NOMO-1 treated with DMSO at 0.1 percent for 48 hours (cell line): ENCODE results near the gene MYT1.

Source experiments
- DNase-seq: peaks from one replicate; lab custom pipeline; 2025; ENCODE audit not compliant: unreplicated experiment; lab: John Stamatoyannopoulos, UW

The MYT1 gene

GRCh38 chr20:64212755-64213154 is 48.5 kb downstream of the MYT1 start:
- DNase-seq, result no peak

GRCh38 chr20:64214113-64214512 is 49.9 kb downstream of the MYT1 start:
- DNase-seq, result no peak

GRCh38 chr20:64214952-64215351 is 50.7 kb downstream of the MYT1 start:
- DNase-seq, result no peak

- no peak for DNase-seq
Measured at GRCh38 chr20:64216036-64216435, 51.8 kb downstream of the MYT1 start.

DNA sequence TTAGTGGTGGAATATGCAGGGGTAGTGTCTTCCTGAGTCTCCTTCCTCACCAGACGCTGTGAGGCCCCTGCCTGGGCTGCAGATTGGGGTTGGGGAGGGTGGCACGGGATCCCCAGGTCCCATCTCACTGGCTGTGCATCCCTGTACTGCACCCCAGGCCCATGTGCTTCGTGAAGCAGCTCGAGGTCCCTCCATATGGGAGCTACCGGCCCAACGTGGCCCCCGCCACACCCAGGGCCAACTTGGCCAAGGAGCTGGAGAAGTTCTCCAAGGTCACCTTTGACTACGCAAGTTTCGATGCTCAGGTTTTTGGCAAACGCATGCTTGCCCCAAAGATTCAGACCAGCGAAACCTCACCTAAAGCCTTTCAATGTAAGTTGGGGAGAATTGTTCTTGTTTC is 52.7 kb downstream of the MYT1 start:
- no peak for DNase-seq

- DNase-seq, result no peak
Measured at GRCh38 chr20:64217539-64218221, 53.4 kb downstream of the MYT1 start.

- DNase-seq, result no peak
Measured at GRCh38 chr20:64219202-64219601, 55.0 kb downstream of the MYT1 start.

- no peak for DNase-seq
Measured at GRCh38 chr20:64219730-64220129, 55.5 kb downstream of the MYT1 start.

DNA sequence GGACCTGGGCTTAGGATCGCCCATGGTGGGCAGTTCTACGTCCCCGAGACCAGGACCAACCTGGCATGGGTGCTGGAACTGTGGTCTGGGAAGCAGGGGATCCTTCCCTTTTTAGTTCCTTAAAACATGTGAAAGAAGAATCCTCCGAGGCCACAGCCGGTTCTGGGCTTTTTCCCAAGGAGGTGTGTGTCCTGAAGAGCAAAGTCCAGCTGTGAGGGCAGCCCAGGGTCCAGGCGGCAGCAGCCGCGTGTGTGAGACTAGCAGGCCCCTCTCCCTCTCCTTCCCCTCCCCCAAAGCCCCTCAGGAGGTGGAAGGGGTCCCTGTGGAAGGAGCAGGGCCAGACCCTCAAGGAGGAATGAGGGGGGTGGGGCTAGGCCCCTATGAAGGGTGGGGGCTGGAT is 56.2 kb downstream of the MYT1 start:
- DNase-seq, result no peak

DNA sequence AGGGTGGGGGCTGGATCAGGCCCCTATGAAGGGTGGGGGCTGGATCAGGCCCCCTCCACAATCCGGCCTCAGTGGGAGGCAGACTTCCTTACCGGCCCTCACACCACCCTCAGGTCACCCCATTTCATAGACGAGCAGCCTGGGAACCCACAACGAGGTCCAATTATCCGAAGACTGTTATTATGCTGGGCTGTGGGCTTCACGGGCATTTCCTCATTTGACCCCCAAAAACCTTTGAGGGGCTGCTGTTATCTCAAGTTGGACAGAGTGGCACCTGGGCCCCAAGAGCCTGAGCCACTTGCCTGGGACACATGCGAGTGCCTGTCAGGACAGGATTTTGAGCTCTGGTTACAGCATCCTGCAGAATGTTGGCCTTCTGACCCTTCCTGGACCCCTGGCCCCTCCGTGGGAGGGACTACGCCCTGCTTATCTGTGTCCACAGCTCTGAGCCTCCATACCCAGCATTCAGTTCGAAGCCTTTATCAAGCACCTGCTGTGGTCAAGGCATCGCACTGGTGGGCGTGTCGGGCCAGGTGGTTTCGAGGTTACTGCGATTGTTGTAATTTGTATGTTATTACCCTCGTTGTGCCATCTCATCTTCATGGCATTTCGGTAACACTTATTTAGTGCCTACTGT is 56.8 kb downstream of the MYT1 start:
- DNase-seq, result no peak

DNA sequence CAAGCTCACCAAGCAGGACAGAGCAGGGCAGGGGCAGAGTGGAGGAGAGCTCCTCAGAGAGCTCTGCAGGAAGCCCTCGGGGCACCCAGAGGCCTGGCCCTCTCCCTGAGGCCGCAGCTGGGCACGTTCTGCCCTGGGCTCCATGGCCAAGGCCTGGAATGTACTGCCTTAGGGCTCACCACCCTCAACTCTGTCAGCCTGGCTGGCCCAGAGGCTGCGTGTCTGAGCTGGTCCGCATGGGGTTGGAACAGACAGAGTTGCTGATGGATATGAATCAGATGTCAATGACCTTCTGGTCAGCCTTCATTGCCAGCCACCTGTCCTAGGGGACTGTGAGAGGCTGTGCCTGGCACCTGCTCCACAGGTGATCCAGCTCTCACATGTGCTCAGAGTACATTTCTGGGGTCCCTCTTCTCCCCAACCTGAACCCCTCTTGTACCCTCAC is 58.1 kb downstream of the MYT1 start:
- no peak for DNase-seq

DNA sequence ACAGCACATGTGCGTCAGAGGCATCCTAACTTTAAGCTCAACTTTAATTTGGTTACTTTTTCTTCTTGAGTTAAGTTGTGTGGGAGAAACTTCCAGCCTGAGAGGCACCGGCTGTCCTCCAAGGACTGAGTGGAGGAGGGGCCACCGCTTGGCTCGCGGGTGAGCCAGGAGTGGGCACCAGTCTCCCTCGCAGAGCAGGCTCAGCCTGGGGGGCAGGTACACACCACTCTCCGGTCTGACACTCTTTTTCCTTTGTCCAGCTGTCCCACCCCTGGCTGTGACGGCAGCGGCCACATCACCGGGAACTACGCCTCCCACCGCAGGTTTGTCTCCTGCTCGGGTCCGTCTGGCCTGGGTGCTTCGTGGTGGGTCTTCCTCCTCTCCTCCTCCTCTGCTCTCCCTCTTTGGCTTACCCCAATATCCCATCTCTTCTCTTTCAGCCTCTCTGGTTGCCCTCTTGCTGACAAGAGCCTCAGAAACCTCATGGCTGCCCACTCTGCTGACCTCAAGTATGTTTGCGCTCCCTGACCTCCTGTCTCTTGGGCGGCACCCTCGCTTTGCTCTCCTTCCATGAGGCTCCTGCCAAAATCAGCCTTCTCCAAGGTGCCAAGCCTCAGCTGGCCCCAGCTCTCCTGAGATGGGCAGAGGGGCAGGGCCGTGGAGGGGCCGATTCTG is 58.7 kb downstream of the MYT1 start:
- no peak for DNase-seq

DNA sequence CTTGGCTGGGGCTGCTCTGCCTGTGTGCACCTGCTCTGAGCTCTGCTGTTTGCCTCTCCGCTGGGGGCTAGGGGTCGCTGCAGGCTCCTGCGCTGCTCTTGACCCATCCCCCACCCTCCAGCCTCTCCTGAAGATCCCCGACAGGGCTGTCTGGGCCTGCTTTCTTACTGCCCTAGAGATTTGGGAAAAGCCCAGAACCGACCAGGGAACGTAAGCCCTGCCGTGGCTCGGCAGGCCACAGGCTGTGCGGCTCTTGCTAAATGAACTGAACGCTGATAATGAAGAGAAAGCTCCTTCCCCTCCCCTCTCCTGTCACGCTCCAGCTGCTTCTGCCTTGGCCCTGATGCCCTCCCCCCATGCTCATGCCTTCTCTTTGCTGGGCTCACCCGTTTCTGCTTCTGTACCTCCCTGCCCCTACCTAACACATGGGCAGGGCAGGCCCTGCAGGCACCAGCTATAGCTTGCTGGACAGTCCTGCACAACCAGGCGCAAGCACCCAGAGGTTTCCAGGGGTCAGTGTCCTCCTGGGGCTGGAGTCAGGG is 59.3 kb downstream of the MYT1 start:
- no peak for DNase-seq

DNA sequence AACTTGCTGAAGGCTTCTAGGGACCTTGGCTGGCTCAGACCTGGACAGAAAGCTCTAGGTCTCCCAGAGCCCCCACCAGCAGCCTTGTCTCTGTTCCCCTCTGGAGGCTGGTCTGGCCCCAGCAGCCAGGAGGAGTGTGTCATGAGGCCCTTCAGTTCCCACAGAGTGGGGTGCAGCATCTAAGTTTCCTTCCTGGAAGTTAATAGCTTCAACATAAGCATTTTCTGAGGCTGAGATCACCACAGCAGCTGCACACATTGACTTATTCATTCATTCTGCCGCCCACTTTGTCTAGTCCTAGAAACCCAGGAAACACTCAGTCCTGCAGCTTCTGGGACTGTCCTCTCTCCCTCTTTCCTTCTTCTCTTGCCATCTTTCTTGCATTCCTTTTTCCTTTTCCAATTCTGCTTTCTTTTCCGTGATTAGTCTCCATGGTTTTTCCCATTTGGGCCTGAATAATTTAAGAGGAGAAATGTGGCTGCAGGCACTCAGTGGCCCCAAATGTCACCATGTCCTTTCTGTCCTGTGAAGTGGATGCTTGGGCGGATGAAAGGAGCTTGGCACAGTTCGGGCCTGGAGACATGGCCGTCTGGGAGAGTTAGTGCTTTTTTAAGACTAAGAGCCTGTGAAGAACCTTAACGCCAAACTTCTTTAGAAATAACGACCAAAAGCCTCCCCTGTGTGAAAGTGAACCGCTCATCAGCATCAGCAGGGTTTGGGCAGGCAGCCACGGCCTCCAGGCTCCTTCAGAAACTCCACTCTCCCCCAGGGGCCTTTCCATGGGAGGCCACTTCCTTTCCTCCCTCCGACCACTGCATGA is 60.3 kb downstream of the MYT1 start:
- no peak for DNase-seq

GRCh38 chr20:64225171-64225595 is 60.9 kb downstream of the MYT1 start:
- no peak for DNase-seq

DNA sequence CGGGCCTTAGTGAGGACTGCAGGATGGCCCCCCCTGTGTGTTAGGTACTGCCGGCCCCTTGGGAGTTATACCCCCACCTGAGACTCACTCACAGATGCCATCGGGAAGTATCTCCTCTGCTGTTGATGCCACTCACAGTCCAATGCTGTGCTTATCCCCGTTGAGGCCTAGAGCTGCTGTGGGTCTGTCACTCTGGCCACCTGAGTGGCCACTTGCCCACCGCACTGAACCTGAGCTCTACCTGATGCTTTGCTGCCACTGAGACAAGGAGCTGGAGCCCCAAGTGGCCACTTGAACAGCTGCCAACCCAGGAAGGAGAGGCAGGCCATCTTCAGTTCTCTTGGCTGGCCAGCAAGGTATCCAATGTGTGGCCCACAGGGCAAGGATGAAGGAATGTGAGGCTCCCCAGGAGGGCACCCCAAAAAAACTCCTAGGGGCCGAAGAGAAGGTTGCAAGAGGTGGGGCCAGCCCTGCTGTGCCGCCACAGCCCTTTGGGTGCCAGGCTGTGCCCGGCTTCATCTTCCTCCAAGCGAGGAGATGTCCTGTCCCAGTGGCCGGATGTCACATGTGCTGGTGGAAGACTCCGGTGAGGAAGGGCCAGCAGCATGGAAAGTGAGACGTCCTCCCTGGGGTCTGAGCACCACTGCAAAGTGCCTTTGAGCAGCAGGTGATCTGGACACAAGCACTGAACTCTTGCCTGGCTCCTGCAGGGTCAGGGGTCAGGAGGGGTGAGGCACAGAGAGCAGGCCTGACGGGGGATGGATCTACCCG is 61.8 kb downstream of the MYT1 start:
- no peak for DNase-seq

- no peak for DNase-seq
Measured at GRCh38 chr20:64226686-64227580, 62.7 kb downstream of the MYT1 start.

GRCh38 chr20:64228086-64228653 is 63.9 kb downstream of the MYT1 start:
- DNase-seq, result no peak
